ENCODE measurements around the gene PDGFRB.

Gene PDGFRB

DNA sequence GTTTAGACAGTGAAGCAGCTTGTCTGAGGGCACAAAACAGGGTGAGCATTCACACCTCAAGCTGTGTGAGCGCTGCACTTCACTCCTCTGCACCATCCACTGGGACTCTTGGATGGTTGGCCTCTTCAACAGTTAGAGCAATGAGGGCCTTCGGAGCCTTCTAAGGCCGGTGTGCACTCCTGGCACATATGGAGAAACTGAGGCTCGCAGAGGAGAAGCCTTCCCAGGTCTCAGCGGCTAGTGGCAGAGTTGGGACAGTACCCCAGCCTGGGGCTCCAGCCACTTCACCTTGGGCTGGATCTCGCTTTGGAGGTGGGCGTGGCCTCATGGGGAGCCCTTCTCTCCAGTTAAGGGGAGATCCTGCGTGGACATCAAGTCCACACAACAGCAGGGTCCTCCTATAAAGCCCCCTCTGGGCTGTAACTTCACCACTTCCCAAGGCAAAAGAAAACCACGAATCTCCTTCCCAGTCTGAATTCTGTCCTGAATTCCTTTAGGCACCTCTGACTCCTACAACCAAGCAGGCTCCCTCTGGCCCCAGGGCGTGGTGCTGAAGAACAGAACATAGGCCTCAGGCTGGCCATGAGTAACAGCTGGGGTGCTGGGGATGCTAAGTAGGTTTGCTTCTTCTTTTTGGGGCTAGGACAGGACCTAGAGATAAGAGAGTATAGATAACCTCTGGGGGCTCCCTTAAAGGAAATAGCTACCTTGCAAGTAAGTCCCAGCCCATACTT is 38.8 kb downstream of the PDGFRB start:
- ChIA-PET POLR2A (no interaction called here), CTCF (interaction anchor here (1.0 to 2.6 kb wide), 3 partner anchors 11 to 282 kb away, joined by 3 to 15 read pairs (median 5); no protein-coding TSS in a partner anchor)
- DNase-seq (ENCODE audit: low read depth, low spot score), result no peak

DNA sequence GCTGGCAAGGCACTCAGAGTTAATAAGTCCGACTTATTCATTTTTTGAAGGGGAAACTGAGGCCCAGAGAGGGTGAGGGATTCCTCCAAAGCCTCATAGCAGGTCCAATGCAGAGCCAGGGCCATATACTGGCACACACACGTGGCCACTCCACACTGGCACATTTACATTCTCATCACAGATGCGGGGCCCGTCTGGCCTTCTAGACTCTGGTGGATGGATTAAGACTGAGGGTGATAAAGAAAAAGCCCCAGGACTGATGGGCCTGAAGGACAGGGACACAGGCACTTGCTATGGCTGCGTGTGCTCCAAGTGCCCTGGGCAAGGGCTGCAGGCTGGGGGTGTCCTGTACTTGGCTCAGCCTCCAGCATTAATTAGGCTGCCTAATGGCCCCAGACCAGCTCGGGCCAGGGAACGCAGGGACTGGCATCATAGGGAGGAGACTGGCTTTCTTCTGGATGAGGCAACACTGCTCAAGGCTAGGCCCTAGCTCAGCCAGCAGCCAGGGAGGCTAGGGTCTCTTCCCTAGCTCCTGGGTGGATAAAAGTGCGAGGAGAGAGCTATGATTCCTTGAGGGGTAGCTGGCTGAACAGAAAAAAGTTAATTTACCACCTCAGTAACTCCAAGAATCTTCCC is 40.8 kb downstream of the PDGFRB start:
- no peak overlapping the region for H3K4me3 ChIP-seq (ENCODE audit: low read depth, low read length)
- ChIA-PET POLR2A (interaction anchor here (1.4 to 2.7 kb wide), 2 partner anchors 24 to 80 kb away, joined by 3 to 15 read pairs; no protein-coding TSS in a partner anchor), CTCF (interaction anchor here (1.0 to 2.6 kb wide), 3 partner anchors 16 to 236 kb away, joined by 3 to 15 read pairs (median 3); partner anchors contain the start of genes HMGXB3 and TIGD6)
- TF ChIP-seq, protein P1, sequence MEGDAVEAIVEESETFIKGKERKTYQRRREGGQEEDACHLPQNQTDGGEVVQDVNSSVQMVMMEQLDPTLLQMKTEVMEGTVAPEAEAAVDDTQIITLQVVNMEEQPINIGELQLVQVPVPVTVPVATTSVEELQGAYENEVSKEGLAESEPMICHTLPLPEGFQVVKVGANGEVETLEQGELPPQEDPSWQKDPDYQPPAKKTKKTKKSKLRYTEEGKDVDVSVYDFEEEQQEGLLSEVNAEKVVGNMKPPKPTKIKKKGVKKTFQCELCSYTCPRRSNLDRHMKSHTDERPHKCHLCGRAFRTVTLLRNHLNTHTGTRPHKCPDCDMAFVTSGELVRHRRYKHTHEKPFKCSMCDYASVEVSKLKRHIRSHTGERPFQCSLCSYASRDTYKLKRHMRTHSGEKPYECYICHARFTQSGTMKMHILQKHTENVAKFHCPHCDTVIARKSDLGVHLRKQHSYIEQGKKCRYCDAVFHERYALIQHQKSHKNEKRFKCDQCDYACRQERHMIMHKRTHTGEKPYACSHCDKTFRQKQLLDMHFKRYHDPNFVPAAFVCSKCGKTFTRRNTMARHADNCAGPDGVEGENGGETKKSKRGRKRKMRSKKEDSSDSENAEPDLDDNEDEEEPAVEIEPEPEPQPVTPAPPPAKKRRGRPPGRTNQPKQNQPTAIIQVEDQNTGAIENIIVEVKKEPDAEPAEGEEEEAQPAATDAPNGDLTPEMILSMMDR (IDR thresholded peaks at IDR 0.05; ENCODE audit: insufficient read depth, low read length, missing control alignments), result no peak
- DNase-seq (ENCODE audit: low read depth, low spot score), result no peak

More for the DNA sequence above, 38.8 kb downstream of the PDGFRB start:
- TF ChIP-seq, protein P1 (IDR thresholded peaks at IDR 0.05; ENCODE audit: insufficient read depth, low read length, missing control alignments), result no peak
- H3K4me3 ChIP-seq (ENCODE audit: low read depth, low read length), result no peak overlapping the region

DNA sequence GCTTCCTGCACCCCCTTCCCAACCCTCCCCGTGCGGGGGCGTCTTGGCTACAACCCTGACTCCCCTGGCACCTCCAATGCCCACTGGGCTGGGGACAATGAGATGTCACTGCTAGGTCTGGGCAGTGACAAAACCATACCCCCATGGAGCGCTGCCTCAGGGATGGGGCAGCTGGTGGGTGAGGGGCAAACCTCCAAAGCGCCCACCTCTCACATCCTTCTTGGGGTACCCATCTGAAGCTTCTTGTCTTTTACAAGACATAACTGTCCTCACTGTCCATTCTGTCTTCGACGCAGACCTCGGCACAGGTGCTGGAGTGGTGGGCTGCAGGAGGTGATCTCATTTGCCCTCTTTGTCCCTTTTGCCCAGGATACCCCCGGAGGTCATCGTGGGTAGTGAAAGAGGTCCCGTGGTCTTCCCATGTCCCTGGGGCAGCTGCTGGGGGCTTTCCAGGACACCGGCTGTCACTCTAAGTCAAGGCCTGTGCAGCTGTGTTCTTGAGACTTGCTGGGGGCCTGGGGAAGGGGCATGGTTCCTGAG is 41.5 kb downstream of the PDGFRB start:
- TF ChIP-seq, protein P1 (IDR thresholded peaks at IDR 0.05; ENCODE audit: insufficient read depth, low read length, missing control alignments), result no peak
- H3K4me3 ChIP-seq (ENCODE audit: low read depth, low read length), result no peak overlapping the region
- DNase-seq (ENCODE audit: low read depth, low spot score), result no peak
- ChIA-PET POLR2A (interaction anchor here (0.6 to 2.7 kb wide), 2 partner anchors 38 to 79 kb away, joined by 3 to 15 read pairs; no protein-coding TSS in a partner anchor), CTCF (interaction anchor here (0.7 to 1.2 kb wide), 3 partner anchors 15 to 114 kb away, joined by 3 to 4 read pairs (median 3); partner anchors contain the start of genes HMGXB3 and TIGD6)

DNA sequence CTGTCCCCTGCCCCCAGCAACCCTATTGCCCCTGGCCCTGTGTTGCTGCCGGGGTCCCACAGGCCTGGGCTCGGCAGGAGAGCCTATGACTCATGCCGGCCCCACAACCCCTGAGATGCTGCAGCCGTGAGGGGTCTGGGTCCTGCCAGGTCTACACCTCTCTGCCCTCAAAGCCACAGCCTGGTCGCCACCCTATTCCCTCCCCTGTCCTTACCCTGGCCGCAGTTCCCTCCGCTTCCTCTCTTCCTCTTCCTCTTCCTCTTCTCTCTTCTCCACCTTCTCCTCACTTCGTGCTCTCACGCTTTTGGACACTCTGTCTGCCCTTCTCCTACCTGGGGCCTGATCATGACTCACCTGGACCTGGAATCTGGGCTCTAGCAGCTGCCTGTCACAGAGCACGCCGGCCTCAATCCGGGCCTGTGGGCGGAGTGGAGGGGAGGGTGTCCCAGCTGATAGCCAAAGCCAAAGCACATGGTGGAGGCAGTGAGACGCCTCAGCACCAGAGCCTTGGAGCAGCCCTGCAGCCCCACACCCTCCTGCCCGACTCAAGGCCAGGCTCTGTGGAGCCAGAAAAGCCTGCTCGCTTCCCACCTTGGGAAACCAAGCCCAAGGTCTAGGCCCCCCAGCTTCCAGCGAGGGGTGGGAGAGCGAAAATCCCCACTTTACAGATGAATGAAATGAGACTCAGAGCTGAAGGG is 42.4 kb downstream of the PDGFRB start:
- ChIA-PET POLR2A (interaction anchor here (0.6 to 2.7 kb wide), 2 partner anchors 25 to 78 kb away, joined by 3 to 15 read pairs; no protein-coding TSS in a partner anchor), CTCF (interaction anchor here (0.5 to 1.2 kb wide), 3 partner anchors 16 to 113 kb away, joined by 3 to 4 read pairs (median 4); partner anchors contain the start of genes HMGXB3 and TIGD6)
- DNase-seq (ENCODE audit: low read depth, low spot score), result no peak
- H3K4me3 ChIP-seq (ENCODE audit: low read depth, low read length), result no peak overlapping the region
- TF ChIP-seq, protein P1 (IDR thresholded peaks at IDR 0.05; ENCODE audit: insufficient read depth, low read length, missing control alignments), result no peak

DNA sequence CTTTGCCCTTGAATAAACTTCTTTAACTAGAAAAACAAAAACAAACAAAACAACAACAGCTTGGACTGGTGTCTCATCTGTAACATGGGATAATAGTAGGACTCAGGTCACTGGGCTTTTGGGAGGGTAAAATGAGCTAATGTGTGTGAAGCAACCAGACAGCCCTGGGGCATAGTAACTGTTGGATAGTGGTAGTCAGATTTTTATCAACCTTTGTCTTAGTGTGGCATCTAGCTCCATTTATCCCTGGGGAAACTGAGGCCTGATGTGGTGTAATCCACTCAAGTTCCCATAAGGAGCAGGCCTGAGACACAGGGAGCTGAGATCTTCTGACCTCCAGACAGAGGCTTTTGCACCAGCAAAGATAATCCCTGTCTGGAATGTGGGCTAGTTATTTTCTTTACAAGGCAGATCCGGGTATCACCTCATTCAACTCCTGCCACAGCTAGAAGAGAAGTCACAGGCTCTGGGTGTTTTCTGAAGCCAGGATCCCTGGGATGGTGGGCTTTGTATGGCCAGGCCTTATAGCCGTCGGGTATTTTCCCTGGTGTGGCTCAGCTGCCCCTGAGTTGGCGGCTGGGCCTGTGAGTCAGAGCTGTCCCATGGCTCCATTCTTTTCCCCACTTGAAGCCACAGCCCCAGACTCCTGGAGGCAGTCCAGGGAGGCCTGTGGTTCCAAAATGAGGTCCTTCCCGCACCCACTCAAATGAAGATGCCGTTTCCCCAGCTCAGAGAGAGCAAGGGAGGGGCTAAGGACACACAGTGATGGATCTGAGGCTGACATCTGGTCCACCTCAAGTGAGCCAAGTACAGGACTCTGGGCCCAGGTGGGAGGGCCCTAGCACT is 43.2 kb downstream of the PDGFRB start:
- CTCF ChIA-PET, result interaction anchor here (0.9 to 2.3 kb wide), 9 partner anchors 12 to 238 kb away, joined by 3 to 17 read pairs (median 3); no protein-coding TSS in a partner anchor
- POLR2A ChIA-PET, result interaction anchor here (1.1 to 2.7 kb wide), 3 partner anchors 46 to 77 kb away, joined by 3 to 15 read pairs (median 4); no protein-coding TSS in a partner anchor
- no peak overlapping the region for H3K4me3 ChIP-seq (ENCODE audit: low read depth, low read length)
- peak; percentile 56 for DNase-seq (ENCODE audit: low read depth, low spot score)
- TF ChIP-seq, protein P1 (IDR thresholded peaks at IDR 0.05; ENCODE audit: insufficient read depth, low read length, missing control alignments), result no peak
